ENCODE results near the gene EPHA8.

GRCh38 chr1:22652881-22653316, 89.6 kb downstream of the EPHA8 start, which contains the start of gene C1QB:
- TF ChIP-seq CTCF (conservative IDR thresholded peaks at IDR 0.05) (no peak), ZFX (IDR thresholded peaks at IDR 0.05) (no peak)

Data from C4-2B (cell line).